GM18502 (cell line): ENCODE data around the gene TXNDC8.
"Not testable (repeated sequence)": the region's sequence is repeated elsewhere in the genome, so short reads cannot be mapped to it uniquely, and the experiment has no call there.

Experiments
- ATAC-seq: cut with Tn5 transposase; IDR thresholded peaks from one replicate; pipeline ENCODE4 v1.9.1; 2021; ENCODE audit warnings: mild to moderate bottlenecking; ENCODE audit not compliant: unreplicated experiment, poor library complexity

The TXNDC8 gene

DNA sequence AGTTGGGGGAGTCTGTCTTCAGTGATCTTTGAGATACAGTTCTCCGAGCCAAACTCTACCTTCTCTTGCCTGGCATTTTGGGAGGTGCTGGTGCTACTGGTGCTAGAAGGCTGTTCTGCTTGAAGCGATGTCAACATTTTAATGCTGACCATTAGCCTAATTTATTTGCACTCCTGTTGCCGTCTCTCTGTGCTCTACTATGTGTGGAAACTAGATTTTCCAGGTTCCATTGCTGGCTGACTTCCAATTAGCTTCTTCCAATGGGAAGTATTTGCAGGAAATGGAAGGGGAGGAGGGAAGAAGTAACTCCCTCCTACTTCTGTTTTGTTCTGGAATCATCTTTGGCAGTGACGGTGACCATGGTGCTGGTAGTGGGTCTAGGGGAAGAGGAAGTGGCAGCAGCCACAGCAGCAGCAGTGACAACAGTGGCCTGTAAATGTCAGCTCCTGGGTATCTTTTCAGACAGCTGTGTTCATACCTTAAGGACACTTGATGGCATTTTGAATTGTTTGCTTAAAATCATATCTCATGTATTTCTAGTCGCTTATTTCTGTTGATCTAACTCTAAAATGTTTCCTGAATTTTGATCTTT, 7.9 kb downstream of the TXNDC8 start:
- ATAC-seq, result no peak

- no peak for ATAC-seq
Measured at GRCh38 chr9:110328763-110329162, 8.9 kb downstream of the TXNDC8 start.

DNA sequence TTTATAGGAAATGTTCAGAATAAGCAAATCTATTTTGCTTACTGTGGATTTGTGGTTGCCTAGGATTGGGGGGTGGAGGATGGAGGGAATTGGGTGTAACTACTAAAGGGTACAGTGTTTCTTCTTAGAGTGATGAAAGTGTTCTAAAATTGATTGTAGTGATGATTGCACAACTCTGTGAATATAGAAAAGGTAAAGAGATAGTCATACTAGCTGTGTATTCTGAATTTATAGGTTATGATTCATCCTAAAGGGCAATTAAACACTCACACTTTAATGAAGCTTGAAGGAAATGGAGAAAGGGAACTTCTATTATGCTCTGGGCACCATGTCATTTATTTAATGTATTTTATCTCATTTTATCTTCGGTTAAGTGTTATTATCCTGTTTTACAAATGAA, 9.9 kb downstream of the TXNDC8 start:
- no peak for ATAC-seq

DNA sequence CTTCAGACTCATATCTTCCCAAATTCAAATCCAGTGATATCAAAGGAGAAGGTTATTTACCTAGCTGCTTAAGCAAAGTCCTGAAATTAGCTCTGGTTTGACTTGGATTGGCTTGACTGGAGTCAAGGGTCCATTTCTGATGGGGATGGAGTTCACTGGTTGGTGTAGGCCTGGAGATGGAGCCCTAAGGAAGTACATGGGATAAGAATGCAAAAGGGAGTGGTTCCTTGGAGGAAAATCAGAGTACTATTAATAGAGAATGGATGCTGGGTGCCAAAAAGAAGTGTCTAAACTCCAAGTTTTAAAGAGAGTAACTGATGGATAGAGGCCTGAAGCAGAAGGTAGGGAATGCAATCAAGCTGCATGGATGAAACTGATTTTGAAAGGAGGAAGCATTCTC, 13.8 kb downstream of the TXNDC8 start:
- ATAC-seq, result no peak

GRCh38 chr9:110320651-110321445, 16.8 kb downstream of the TXNDC8 start:
- ATAC-seq, result no peak

GRCh38 chr9:110319781-110320492, 17.7 kb downstream of the TXNDC8 start:
- ATAC-seq, result no peak

DNA sequence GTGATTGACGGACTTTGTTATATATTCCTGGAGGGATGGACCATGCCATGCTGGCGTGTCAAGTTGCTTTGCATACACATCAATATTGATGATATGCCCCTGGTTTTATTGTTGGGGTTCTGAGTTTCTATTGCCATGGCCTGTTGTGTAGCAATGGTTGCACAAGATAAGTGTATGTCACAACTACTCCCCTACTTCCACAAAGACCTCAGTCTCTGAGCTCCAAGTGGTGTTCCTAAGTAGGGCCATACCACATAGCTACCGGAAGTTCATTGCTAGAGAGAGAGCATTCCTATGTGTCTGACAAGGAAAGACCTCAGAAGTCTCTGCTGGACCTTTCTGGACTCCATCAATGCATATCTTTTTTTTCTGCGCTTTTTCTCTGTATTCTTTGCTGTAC, 19.8 kb downstream of the TXNDC8 start:
- ATAC-seq, result no peak

DNA sequence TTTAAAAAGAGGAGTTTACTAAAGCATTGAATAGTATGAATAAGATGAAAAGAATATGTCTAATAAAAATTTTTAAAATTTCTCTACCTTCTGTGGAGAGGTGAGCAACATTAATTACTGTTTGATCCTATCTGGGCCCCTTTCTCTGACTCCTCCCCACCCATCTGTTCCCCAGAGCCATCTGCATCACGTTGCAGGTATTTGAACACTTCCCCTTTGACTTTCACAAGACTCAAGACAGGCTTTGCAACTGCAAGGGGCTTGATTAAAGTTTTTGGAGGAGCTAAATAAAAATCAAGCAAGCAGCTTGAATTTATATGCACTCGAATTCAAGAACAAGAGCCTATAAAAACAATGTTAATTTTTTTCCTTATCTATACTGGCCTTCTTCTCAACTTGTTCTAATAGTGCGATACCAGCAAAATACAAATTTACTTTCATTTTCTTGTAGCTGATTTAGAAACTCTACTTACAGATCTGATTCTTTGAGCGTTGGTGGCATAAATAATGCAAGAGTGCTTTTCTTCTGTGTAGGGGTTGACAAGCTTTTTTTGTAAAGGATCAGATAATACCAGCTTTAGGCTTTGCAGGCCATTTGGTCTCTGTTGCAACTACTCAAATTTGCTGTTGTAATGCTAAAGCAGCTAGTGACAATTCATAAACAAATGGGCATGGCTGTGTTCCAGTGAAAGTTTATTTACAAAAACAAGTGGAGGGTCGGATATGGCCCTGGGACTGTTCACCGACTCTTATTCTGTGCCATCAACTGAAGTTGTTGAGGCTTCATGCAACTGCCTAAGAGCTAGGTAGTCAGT, 21.2 kb downstream of the TXNDC8 start:
- peak; percentile 97 for ATAC-seq

DNA sequence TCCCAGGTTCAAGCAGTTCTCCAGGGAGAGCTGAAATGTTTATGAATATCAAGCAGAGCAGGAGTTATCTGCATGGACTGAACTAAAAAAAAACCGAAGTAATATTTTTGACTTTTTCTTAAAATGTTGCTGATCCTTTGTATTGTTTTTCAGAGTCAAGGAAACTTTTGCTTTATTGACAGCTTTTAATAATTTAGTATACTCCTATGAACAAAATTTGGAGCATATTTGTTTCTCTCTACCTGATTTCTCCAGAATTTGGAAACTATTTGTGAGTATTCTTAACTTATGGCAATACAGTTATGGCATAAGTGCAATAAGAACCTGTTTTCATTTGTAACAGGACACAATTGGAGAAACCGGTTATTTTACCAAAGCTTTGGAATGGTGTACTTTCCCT, 25.7 kb downstream of the TXNDC8 start:
- ATAC-seq, result not testable (repeated sequence)

GRCh38 chr9:110309681-110310080, 28.0 kb downstream of the TXNDC8 start:
- no peak for ATAC-seq

DNA sequence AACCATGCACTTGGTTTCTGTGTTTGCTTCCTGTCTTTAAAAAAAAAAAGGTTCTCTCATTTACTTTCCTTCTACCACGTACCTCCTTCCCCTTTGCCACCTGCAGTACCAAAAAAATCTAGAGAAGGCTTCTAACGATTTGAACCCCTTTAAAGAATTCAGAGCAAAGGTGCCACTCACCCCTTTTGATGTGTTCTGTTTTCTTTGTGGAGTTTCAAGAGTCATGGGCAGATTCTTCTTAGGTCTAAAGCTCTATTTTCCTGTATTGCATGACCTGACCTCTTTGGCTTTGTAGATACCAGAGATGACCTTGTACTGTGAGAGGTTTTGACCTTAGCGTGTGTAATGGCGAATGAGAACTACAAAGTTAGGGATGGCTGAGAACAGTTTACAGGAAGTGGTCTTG, 29.0 kb downstream of the TXNDC8 start:
- ATAC-seq, result peak; percentile 48

- ATAC-seq, result no peak
Measured at GRCh38 chr9:110307191-110307590, 30.5 kb downstream of the TXNDC8 start.

- ATAC-seq, result no peak
Measured at GRCh38 chr9:110303133-110303532, 34.5 kb downstream of the TXNDC8 start.

DNA sequence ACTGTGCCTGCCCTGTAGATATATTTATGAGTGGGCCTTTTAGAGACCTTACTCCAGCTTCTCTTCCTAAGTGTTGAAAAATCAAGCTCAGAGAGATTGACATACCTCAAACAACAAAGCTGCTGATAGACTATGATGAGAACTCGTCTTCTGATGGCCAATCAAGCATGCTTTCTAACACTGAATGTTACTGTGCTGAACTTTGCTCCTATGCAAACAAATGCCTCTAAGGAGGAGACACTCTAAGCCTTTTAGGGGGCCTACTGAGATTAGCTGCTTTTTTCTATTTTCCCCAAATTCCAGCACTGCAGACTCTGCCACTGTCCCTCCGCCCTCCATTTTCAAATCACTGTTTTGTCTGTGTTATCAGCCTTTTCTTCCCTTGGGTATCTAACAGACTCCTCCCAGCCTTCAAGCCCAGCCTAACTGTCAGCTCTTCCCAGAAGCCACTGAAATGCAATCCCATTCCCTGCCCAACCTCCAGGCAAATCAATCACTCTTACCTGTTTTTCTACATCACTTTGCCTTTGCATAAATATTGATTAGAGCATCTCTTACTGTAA, 39.5 kb downstream of the TXNDC8 start:
- no peak for ATAC-seq

DNA sequence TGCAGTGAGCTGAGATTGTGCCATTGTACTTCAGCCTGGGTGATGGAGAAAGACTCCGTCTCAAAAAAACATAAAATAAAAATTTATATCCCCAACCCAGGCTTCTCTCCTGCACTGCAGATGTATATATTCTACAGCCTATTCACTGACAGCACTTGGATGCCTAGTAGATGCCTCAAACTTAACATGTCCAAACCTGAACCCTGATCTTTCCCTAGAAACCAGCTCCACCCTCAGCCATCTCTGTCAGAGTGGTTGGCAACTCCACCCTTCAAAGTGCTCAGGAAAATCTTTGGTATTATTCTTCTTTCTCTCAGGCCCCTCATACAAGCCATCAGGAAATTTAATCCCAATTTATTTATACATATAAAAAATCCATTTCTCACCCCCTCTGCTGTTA, 44.4 kb downstream of the TXNDC8 start:
- no peak for ATAC-seq

DNA sequence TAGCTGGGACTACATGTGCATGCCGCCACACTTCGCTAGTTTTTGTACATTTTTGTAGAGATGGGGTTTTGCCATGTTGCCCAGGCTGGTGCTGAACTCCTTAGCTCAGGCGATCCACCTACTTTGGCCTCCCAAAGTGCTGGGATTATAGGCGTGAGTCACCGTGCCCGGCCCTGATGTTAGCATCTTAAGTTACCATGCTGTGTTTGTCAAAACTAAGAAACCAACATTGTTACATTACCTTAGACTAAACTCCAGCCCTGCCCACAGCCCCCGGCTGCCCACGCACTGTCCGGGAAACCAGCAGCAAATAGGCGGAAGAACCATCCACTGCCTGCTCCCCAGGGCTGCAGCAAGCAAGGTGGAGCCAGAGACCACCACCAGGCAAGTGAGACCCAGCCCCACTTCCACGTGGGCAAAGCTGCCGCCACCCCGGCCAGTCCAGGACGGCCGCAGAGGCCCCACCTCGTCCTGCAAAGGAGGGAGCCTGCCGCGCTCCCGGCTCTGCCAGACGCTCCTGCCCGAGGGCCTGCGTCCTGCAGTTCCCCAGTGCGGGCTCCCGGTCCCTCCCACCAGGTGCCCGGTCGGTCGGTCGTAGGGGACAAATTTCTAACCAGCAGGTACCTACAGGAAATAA, 45.6 kb downstream of the TXNDC8 start:
- no peak for ATAC-seq

DNA sequence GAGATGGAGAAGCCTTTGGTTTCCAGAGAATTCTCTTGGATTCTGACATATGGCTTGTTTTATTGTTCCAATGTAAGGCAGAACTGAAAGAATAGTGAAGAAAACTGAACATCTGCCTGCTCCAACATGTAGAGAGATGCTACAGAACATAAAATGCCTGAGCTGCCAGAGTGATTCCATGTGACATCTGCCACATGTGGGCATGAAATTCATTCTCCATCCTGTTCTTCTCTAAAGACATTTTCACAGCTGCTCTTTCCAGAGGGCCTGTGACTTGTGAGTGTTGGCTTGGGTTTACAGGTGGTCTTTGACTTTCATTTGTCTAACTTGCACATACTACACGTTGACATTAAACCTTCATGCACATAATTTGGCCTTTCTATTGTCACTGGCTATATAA, 47.7 kb downstream of the TXNDC8 start:
- no peak for ATAC-seq

- no peak for ATAC-seq
Measured at GRCh38 chr9:110288503-110288902, 49.2 kb downstream of the TXNDC8 start.

DNA sequence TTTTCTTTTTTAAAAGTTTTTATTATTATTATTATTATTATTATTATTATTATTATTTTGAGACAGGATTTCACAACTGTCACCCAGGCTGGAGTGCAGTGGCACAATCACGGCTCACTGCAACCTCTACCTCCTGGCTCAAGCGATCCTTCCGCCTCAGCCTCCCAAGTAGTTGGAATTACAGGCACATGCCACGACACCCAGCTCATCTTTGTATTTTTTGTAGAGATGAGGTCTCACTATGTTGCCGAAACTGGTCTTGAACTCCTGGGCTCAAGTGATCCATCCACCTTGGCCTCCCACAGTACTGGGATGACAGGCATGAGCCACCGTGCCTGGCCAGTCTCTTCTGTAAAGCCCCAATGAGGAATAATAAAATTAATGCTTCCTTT, 50.4 kb downstream of the TXNDC8 start:
- ATAC-seq, result no peak
